Adrenal gland (tissue), 5 donors: ENCODE results near the gene WFDC1.

Experiments
- POLR2A ChIP-seq, 2 donors: fragments of 450-650 bp; IDR thresholded peaks; one replicate each; pipeline ENCODE4 v1.6.1; 2017; ENCODE audit warnings: antibody characterized with exemption in 2 of 2, mild to moderate bottlenecking in 2 of 2, moderate library complexity in 1 of 2
- TF ChIP-seq, protein P1 (sequence below), 6 experiments: fragments of 450-650 bp in 4 of 6; fragments of 200-600 bp in 2 of 6; sonication (generic) in 1 of 6; IDR thresholded peaks; 1 replicate in 5 of 6; 2 replicates in 1 of 6; pipeline versions ENCODE4 v1.5.1 to v1.8.0; 2016 to 2021; ENCODE audit warnings: antibody characterized with exemption in 6 of 6, mild to moderate bottlenecking in 2 of 6, moderate library complexity in 1 of 6
- donor health status: DM: no; HTN: no; CAD: no.

DNA sequence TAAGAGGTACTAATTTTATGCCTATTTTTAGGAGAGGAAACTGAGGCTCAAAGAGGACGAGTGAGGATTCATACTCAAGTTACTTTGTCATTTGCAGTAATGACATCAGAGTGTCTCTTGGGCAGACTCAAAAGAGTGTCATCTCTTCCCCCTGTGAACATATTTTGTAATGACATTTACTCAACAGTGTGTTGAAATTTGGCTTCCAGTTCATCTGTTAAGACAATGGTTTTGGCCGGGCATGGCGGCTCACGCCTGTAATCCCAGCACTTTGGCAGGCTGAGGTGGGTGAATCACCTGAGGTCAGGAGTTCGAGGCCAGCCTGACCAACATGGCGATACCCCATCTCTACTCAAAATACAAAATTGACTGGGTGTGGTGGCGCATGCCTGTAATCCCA lies 28.9 kb downstream of the WFDC1 start:
- TF ChIP-seq, protein P1, sequence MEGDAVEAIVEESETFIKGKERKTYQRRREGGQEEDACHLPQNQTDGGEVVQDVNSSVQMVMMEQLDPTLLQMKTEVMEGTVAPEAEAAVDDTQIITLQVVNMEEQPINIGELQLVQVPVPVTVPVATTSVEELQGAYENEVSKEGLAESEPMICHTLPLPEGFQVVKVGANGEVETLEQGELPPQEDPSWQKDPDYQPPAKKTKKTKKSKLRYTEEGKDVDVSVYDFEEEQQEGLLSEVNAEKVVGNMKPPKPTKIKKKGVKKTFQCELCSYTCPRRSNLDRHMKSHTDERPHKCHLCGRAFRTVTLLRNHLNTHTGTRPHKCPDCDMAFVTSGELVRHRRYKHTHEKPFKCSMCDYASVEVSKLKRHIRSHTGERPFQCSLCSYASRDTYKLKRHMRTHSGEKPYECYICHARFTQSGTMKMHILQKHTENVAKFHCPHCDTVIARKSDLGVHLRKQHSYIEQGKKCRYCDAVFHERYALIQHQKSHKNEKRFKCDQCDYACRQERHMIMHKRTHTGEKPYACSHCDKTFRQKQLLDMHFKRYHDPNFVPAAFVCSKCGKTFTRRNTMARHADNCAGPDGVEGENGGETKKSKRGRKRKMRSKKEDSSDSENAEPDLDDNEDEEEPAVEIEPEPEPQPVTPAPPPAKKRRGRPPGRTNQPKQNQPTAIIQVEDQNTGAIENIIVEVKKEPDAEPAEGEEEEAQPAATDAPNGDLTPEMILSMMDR (IDR thresholded peaks at IDR 0.05), result no peak
- no peak for TF ChIP-seq POLR2A (IDR thresholded peaks at IDR 0.05)
